Measurements from ENCODE around the gene GUCY1A2.

The GUCY1A2 gene

GRCh38 chr11:106998116-106998915 is 20.0 kb downstream of the GUCY1A2 start:
- FAIRE-seq = no peak

DNA sequence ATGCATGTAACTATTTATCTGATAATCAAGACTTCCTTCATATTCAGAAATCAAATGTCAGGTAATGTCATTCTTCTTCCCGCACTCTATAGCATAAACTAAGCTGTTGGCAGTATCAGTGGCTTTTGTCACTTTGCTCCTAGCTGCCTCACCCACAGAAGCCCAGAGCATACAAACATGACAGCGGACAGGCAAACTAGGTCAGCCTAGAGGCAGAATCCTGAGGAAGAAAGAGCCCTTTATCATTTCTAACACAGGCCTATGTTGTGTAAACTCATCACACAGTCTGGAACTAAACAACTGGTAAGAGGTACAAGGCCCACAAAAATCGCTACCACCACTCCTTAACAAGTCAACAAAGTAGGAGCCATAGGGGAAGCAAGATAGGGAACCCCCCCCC is 21.0 kb downstream of the GUCY1A2 start:
- no peak for FAIRE-seq

DNA sequence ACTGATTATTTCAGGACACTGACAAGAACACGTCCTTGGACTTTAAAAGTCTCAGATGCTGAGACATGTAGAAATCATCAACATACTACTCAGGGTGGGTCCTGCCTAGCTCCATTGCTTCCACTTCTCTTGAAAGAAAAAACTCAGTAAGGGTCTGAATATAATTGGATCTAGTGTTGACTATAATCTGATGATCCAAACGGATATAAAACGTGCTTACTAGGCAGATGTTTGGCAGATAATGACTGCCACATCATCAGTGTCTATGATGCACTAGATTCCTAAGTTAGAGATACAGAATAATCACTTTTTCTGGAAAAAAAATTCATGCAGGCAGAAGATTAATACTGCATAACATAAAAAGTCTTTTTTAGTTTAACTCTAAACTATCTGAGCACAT is 21.6 kb downstream of the GUCY1A2 start:
- FAIRE-seq = no peak

- FAIRE-seq = no peak
Observed at GRCh38 chr11:106990331-106990730, 27.9 kb downstream of the GUCY1A2 start.

DNA sequence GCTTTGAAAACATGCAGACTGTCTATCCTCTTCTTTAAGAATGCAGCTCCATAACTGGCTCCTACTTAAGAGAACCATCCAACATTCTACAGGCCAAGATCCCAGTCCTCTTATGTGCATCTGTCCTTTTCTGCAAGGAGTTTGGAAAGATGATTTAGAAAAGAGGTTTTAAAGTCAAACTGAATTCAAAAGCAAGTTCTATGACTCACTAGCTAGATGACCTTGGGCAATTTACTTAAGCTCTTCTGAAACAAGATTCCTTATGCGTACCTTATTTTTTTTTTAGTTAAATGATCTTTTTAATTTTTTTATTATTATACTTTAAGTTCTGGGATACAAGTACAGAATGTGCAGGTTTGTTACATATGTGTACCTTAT is 29.2 kb downstream of the GUCY1A2 start:
- no peak for FAIRE-seq

GRCh38 chr11:106988151-106989077 is 29.9 kb downstream of the GUCY1A2 start:
- no peak for FAIRE-seq

DNA sequence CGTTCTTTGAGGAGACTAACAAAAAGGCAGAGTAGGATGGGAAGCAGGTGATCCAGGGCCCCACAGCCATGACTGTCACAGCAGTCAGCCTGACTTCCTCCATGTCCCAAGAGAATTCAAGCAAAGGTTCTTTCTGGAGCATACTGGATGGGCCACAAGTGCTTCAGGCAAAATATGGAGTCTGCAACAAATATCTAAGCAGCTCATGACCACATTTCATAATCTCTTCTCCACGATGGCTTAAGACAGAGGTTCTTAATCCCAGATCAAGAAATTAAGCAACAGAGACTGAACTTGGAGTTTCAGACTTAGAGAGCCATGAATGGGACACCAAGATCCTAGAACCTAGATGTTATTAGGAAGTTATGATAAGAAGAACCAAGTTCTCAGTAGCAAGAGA is 31.6 kb downstream of the GUCY1A2 start:
- FAIRE-seq = no peak

GRCh38 chr11:106986261-106986660 is 32.0 kb downstream of the GUCY1A2 start:
- no peak for FAIRE-seq

DNA sequence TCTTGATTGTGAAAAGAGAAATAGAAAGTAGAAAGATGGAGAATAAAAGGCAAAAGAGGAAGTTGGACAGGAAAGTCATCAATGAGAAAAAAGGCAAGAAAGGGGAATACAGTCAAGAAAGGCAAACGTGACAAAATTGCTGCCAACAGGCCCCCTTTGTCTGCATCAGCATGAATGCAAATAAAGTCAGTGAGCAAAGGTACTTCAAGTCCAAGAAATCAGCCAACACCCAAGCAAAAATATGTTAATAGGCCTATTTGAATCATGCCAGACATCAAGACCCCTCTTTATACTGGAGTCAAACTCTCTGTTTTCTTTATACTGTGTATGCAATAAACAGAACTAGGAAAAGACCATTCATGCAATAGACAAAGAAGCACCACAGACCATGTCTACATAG is 34.3 kb downstream of the GUCY1A2 start:
- FAIRE-seq = no peak

GRCh38 chr11:106983261-106983660 is 35.0 kb downstream of the GUCY1A2 start:
- no peak for FAIRE-seq

- FAIRE-seq = no peak
Observed at GRCh38 chr11:106974831-106975230, 43.4 kb downstream of the GUCY1A2 start.

GRCh38 chr11:106971864-106972263 is 46.4 kb downstream of the GUCY1A2 start:
- no peak for FAIRE-seq

GRCh38 chr11:106969644-106970355 is 48.5 kb downstream of the GUCY1A2 start:
- FAIRE-seq = no peak

DNA sequence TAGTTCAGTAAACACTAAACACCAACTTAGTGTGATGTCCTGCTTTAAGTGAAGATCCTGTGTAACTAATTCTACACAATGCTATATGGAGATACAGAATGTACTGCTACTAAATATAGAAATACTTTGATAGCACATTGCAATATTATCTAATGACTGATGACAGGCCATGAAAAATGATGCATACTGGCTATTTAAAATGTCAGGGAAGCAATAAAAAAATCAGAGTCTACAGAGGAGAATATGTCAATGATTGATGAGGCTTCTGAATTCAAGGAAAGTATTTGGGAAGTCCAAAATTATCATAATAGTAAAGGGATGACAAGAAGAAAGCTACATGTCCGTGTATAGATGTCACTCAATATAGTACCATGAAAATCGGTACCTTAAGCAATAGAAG is 55.3 kb downstream of the GUCY1A2 start:
- no peak for FAIRE-seq

- FAIRE-seq = no peak
Observed at GRCh38 chr11:106961518-106961917, 56.8 kb downstream of the GUCY1A2 start.

DNA sequence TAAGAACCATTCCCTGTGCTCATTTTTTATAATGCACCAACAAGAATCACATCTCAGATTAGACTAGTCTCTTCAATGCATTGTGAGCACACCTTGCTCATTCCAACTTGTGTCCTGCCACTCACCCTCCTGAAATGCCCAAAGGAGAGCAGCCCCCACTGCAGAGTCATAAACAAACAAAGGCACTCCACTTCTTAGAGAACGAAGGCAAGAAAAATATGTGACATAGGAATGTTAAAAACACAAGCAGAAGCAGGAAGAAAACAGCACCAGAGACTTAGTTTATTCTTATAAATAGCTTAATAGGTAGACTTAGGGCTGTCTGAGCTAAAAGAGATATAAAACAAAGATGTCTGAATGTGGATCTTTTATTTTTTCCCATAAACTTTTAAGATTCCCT is 57.2 kb downstream of the GUCY1A2 start:
- no peak for FAIRE-seq

DNA sequence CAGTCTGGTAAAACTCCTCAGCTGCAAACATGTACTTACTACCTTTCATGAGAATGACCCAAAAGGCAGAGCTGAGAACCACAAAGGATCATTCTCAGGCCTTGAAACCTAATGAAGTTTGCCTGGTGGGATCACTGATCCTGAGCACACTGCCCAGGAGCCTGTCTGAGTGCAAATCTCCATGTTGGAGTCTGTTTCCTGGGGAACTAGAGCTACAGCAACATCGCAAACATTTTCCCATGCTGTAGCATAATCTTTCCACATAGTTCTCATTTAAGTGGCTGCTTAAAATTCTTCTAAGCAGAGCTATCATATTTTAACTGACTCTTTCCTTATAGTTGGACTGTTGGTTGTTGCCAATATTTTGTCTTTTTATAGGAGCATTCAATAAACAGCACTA is 58.5 kb downstream of the GUCY1A2 start:
- FAIRE-seq = no peak

GRCh38 chr11:106959386-106959785 is 58.9 kb downstream of the GUCY1A2 start:
- FAIRE-seq = no peak

GRCh38 chr11:106958517-106959248 is 59.6 kb downstream of the GUCY1A2 start:
- FAIRE-seq = no peak

GRCh38 chr11:106957030-106957482 is 61.2 kb downstream of the GUCY1A2 start:
- FAIRE-seq = no peak

GRCh38 chr11:106950067-106950491 is 68.2 kb downstream of the GUCY1A2 start:
- FAIRE-seq = no peak

- FAIRE-seq = no peak
Observed at GRCh38 chr11:106943089-106943488, 75.2 kb downstream of the GUCY1A2 start.

DNA sequence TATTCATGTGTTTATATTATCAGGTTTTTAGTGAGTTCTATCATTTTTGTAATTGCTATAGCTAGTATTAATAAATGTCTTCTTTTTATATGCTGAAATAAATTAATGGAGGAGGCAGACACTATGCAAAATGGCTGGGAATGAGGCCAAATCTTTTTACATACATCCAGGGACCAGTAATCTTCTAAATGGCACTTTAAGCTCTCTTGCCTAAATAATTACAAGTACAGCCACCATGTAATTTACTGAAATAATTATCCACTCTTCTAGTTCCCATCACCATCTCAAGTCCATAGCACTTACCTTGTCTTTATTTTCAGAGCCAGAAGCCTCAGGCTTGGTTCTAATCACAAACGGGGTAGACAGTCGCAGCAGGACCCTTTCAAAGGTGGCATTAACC is 79.1 kb downstream of the GUCY1A2 start:
- no peak for FAIRE-seq
